Measurements from ENCODE around the gene PRSS22.
A peak's percentile ranks its signal among the peaks of the same experiment; 100 is the strongest.

The PRSS22 gene

DNA sequence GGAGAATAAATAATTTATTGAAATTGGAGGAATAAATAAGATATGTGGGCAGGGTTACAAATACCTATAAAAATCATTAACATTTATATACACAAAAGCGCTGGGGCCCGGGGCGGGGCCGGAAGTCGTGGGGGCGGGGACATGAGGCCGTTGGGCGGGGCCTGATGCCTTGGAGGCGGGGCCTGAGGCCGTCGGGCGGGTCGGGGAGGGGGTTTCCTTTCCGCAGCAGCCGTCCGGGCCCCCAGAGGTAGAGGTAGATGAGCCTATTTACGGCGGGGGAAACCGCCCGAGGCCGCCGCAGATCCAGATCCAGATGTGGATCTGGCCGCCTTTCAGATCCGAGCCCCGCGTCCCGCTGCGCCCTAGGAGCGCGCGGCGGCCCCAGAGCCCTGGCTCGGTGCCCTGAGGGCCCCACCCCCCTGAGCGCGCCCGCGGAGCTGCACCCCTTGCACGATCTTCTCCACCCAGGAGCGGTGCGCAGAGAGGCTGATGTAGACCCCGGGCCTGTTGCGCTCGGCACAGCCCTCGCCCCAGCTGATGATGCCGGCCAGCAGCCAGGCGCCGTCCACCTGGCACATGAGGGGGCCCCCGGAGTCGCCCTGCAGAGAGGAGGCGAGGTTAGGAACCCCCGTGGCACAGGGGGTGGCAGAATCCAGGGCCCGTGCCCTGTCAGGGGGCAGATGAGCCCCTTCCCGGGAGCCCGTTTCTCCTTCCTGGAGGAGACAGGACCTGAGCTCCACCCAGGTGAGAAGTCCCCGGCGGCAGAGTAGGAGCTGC, 5.1 kb downstream of the PRSS22 start:
- DNase-seq (ENCODE audit: low read depth, low spot score), result no peak

DNA sequence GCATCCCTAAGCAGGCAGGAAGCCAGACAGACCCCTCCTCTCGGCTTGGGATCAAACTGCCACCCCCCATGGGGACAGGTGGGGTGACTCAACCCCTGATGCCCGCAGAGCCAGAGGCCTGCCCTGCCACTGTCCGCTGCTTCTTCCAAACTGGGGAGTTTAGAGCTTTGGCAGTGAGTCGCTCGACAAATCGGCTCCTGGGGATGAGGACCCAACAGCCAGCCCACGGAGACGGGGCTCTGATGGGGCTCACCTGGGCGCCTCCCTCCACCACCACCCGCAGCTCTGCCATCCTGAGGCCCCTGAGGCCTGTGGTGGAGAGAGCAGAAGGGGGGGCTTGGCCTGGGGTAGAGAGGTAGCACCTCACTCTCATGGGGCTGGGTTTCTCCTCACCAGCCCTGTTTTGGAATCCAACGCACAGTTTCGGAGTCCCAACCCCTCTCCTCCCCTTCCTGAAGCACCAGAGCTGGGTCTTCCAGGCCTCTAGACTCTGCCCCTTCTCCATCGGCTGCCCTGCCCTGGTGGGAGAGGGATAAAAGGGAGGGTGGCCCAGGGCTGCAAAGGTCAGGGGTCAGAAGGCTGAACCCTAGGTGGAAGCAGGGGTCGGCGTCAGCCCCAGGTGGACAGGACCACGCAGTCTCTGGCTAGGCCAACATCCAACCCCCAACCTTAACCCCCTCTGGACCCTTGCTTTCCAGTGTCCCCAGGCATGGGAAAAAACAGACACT, 5.8 kb downstream of the PRSS22 start:
- no peak for DNase-seq (ENCODE audit: low read depth, low spot score)

- DNase-seq (ENCODE audit: low read depth, low spot score), result no peak
Measured at GRCh38 chr16:2848933-2849725, 8.8 kb downstream of the PRSS22 start.

DNA sequence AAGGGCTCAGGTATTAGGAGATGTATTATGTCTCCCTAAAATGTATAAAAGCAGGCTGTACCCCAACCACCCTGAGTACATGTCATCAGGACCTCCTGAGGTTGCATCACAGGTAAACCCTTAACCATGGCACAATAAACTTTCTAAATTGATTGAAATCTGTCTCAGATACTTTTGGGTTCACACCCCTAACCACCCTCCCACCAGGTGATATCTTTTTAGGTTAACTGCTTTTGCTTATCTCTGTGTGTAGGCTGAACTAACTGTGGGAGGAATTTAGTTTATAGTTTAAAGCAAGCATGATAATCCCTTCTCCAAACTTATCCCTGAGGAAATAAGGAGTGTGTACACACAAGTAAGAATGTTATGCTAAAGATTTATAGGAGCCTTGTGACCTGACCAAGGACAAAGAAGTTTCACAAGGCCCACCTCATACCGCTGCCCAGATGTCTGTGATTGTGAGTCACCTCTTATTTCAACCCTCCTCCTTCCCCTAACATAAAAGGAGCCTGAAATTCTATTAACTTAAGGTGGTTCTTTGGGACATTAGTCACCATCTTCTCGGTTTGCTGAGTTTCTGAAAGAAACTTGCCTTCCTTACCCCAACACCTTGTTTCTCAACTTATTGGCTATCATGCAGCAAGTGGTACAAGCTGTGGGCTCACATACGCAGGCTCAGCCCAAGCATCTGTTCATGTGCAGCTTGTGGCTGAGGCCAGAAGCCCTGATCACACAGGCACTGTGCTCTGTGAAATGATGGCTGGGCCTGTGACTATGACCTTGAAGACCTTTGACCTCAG, 11.3 kb downstream of the PRSS22 start:
- peak; percentile 66 for DNase-seq (ENCODE audit: low read depth, low spot score)

- DNase-seq (ENCODE audit: low read depth, low spot score), result no peak
Measured at GRCh38 chr16:2845116-2845515, 12.9 kb downstream of the PRSS22 start.

DNA sequence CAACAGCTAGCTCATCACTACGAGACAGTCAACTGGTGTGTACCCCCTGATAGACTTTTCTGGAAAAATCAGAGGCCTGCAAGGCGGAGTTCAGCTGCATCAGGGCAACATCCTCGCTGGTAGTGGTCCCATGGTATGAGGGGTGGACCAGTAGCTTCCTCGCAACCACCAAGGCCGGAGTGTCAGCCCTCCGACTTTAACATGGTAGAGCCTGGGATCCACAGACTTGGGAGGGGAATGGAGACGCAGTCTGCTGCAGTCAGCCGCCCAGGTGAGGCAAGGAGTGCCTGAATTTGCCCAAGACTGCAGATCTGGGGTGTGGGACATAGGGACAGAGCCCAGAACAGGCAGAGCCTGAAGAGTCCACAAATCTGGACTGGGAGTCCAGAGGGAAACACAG, 14.4 kb downstream of the PRSS22 start:
- DNase-seq (ENCODE audit: low read depth, low spot score), result no peak

DNA sequence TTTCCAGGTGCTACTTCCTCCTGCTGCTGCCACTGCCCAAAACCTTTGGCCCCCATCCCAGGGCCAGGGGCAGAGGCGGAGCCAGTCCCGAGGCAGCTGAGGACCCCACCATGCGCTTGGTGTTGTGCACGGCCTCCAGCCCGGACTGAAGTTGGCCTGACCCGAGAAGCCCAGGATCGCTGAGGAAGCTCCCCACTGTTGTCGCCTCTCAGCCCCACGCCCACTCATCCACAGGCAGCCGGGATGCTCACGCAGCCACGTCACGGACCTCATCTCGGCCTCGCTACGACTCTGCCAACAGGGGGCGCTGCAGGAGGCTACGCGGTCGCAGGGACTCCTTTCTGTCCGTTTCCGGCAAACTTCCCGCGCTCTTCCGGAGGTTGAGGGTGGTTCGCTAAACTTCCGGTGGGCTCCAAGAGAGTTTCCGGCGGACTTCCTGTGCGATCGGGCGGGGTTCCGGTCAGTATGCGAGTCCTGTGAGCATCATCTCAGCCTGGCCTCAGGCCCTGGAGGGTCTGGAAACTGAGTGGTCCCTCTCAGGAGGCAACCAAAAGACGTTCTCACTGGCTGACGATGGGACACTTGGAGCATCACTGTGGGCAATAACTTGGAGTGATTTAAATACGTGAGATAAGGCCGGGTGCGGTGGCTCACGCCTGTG, 15.5 kb downstream of the PRSS22 start:
- DNase-seq (ENCODE audit: low read depth, low spot score), result no peak

GRCh38 chr16:2841606-2842339, 16.2 kb downstream of the PRSS22 start:
- DNase-seq (ENCODE audit: low read depth, low spot score), result no peak

DNA sequence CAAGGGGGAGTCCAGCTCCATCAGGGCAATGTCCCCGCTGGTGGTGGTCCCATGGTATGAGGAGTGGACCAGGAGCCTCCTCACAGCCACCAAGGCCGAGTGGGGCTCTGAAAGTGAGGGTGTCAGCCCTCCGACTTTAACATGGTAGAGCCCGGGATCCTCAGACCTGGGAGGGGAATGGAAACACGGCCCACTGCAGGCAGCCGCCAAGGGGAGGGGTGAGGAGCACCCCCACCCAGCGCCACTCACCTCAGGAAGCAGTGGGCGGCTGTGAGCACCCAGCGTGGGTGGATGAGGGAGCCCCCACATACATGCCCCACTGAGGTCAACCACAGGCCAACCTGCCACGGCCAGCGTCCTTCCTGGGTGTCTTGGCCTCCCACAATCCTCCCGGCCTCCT, 17.1 kb downstream of the PRSS22 start:
- DNase-seq (ENCODE audit: low read depth, low spot score), result no peak

DNA sequence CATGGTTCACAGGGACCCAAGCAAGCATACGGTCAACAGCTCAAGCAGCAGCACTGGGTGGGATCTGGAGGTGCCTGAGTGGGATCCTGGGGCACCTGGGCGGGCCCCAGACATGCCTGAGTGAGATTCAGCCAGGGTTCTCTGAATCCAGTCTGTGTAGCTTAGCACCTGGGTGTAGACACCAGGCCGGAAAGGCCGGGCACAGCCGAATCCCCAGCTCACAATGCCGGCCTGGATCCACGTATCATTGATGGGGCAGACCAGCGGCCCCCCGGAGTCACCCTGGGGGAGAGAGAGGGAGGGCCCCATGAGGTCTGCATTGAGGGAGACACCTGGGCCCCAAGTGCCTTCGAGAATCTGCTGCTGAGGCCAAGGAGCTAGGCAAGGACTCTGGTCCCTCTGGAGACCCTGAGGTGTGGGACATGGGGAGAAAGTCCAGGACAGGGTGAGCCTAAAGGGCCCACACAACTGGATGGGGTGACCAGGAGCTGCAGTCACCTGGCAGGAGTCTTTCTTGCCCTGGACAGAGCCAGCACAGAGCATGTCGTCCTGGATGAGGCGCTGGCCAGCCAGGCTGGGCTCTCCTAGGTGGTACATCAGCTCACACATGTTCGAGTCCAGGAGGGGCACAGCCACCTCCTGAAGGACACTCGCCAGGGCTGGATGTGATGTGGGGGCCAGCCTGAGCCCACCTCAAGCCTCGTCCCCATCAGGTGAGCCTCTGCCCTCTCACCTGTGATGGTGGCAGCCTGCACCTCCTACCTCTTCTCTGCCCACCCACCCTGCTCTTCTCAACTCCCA, 18.1 kb downstream of the PRSS22 start:
- DNase-seq (ENCODE audit: low read depth, low spot score), result no peak

DNA sequence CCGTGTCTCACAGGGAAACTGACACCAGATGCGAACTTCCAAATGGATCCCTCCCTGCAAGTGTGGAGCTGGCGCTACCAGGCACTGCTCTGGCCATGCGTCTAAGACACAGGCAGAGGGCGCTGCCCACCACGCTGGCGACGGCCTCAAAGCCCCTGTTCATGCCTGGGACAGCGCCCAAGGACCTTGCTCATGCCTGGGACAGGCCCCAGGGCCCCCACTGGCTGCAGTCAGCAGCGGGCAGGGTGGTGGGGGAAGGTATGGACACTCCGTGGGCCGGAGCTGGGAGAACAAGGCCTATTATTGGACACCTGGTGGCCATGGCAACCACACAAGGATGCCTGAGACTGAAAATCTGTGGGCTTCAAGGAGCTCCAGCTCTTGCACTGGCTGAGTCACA, 19.0 kb downstream of the PRSS22 start:
- DNase-seq (ENCODE audit: low read depth, low spot score), result peak; percentile 96

- peak; percentile 62 for DNase-seq (ENCODE audit: low read depth, low spot score)
Measured at GRCh38 chr16:2836646-2837508, 21.1 kb downstream of the PRSS22 start.

GRCh38 chr16:2835638-2836493, 22.1 kb downstream of the PRSS22 start:
- DNase-seq (ENCODE audit: low read depth, low spot score), result peak; percentile 100

GRCh38 chr16:2834968-2835367, 23.0 kb downstream of the PRSS22 start:
- DNase-seq (ENCODE audit: low read depth, low spot score), result no peak

- DNase-seq (ENCODE audit: low read depth, low spot score), result no peak
Measured at GRCh38 chr16:2833776-2834175, 24.2 kb downstream of the PRSS22 start.

DNA sequence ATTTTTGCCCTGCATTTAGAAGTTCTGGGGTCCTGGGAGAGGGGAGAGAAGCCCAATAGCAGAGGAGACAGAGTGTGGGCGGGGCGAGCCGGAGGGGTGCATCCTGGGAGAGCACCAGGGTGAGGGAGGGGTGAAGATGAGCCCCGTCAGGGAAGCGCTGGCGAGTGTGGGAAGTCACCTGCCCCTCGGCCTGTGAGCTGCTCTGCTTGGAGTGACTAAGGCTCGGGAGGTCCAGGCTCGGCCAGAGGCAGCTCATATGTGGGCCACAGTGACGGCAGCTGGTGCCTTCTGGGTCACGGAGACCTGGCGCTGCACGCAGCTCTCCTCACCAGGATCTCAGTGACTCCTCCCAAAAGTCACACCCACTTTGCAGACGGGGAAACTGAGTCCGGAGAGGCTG, 26.8 kb downstream of the PRSS22 start:
- no peak for DNase-seq (ENCODE audit: low read depth, low spot score)

- no peak for DNase-seq (ENCODE audit: low read depth, low spot score)
Measured at GRCh38 chr16:2830355-2830695, 27.6 kb downstream of the PRSS22 start.
